Right ventricle myocardium superior (tissue), 1 donor: ENCODE results near the gene C21orf91. TPM values are rescaled to one million over a fixed set of nuclear protein-coding genes. Genes with fewer than 3 reads are reported as not detected.

ENCODE experiments used
- ATAC-seq: fragments of 200-7000 bp; cut with Tn5 transposase; one replicate; pipeline ENCODE4 v1.9.1; 2020; ENCODE audit warnings: mild to moderate bottlenecking; ENCODE audit not compliant: poor library complexity
- DNase-seq: peaks from one replicate; pipeline ENCODE4 v3.0.0-alpha.2; 2020
- intact Hi-C: fragments of 100-400 bp; cut with DNase I; formaldehyde crosslinking; loops from one replicate; pipeline ENCODE4 v1.11.2; 2022
- total RNA-seq: library from RNA; stranded (reverse); fragmentation: NEBNext Ultra II Directional; extraction: Animal tissue kit (Norgen Biotek cat#: 25700); gene quantifications from one replicate; pipeline ENCODE4 v1.2.1, GENCODE V29; 2021
- donor health status: DM: no; HTN: yes; CAD: no; lungs with severe emphysema.

The C21orf91 gene
- total RNA-seq, 1 donor from 2014 or later = 6.3 TPM

- intact Hi-C loops = no loop called here
- ATAC-seq = no peak
- DNase-seq = no peak
These were observed 74.1 kb downstream of the C21orf91 start for GRCh38 chr21:17745086-17745485.

- ATAC-seq (no peak), DNase-seq (no peak)
- intact Hi-C loops = no loop called here
These were observed 76.1 kb downstream of the C21orf91 start for GRCh38 chr21:17742940-17743592.

- DNase-seq = no peak
These were observed 77.0 kb downstream of the C21orf91 start for GRCh38 chr21:17742181-17742580.

More at GRCh38 chr21:17742181-17742580, 77.0 kb downstream of the C21orf91 start:
- no peak for ATAC-seq
- intact Hi-C loops = no loop called here

Other genes with a start within 250 kb of the C21orf91 start
- gene BTG3, start 206.5 kb downstream of the C21orf91 start, total RNA-seq = 4.2 TPM